HG02970 (cell line): ENCODE results near the gene ZNF57.
A peak's percentile ranks its signal among the peaks of the same experiment; 100 is the strongest.
"Not testable (repeated sequence)": the region's sequence is repeated elsewhere in the genome, so short reads cannot be mapped to it uniquely, and the experiment has no call there.

Experiments used
- ATAC-seq: cut with Tn5 transposase; IDR thresholded peaks from one replicate; pipeline ENCODE4 v1.9.1; 2021; ENCODE audit warnings: mild to moderate bottlenecking, moderate library complexity, moderate number of reproducible peaks; ENCODE audit not compliant: unreplicated experiment, low FRiP score

Gene ZNF57

DNA sequence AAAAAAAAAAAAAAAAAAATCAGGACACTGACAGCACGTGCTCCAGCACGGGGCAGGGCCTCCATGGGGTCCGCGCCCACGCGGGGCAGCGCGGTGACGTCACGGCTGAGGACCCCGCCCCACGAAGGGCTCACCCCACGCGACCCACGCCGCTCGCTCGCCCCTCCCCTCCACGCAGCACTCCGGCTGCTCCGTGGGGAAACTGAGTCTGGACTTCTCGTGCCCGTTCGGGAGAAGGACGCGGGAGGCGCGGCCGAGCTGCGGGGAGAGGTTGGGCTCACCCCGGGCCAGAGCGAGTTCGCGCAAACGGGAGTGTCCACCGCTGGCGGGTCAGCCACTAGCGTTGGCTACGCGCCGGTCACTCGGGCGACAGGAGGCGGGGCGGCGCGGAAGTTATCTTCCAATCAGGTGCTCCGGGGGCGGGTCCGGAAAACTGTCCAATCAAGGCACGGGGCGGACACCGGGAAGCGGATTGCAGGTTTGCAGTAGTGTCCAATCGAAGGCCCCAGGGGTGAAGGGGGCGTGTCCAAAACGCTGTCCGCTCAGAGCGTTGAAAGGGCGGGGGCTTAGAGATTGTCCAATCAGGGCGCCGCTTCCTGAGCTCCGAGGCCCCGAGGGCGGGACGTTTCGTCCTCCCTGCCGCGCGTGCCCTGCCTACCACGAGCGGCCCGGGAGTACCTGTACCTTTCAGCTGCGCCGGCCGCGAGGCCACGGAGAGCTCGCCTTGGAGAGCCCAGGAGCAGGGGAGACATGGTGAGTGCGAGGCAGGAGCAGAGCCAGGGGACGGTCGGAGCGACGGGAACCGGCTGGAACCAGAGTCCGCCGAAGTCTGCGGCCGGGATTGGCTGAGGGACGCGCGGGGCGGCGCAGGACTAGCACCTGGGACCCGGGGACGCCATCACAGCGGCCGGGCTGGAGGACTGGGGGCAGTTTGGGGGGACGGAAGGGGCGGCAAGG lies at the start of gene ZNF57:
Gene ZNF57 (plus strand): TSS at position 633 of the 957 bp plus-strand sequence. CDS start 118 bp downstream, at position 751.
- ATAC-seq = peak; percentile 96

DNA sequence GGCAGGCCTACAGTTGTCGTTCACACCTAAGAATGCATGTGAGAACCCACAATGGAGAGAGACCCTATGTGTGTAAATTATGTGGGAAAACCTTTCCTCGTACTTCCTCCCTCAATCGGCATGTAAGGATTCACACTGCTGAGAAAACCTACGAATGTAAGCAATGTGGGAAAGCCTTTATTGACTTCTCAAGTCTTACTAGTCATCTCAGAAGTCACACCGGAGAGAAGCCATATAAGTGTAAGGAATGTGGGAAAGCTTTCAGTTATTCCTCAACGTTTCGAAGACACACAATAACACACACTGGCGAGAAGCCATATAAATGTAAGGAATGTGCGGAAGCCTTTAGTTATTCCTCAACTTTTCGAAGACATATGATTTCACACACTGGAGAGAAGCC lies 48.1 kb upstream of the ZNF57 start:
- no peak for ATAC-seq

DNA sequence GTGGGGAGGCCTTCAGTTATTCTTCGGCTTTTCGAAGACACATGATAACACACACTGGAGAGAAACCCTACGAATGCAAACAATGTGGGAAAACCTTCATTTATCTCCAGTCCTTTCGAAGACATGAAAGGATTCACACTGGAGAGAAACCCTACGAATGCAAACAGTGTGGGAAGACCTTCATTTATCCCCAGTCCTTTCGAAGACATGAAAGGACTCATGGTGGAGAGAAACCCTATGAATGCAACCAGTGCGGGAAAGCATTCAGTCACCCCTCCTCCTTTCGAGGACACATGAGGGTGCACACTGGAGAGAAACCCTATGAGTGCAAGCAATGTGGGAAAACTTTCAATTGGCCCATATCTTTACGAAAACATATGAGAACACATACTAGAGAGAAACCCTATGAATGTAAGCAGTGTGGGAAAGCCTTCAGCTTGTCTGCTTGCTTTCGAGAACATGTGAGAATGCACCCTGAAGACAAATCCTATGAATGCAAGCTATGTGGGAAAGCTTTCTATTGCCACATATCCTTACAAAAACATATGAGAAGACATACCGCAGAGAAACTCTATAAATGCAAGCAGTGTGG lies 47.6 kb upstream of the ZNF57 start:
- no peak for ATAC-seq

DNA sequence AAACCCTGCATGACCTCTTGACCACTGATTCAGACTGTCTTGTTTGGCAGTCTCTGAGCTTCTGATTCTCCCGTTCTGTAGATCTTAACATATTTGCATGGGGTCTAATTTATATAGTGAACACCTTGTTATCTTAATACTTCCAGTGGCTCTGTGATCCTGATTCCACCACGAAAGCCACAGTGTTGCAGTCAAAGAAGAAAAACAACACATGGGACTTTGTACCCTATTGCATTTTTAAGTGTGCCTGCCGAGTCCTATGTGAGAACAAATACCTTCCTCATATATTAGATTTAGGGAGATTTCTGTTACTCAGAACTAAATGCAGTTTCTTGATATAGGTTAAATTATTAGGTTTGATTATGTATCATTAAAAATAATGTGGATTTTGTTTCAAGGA lies 45.9 kb upstream of the ZNF57 start:
- ATAC-seq = no peak

DNA sequence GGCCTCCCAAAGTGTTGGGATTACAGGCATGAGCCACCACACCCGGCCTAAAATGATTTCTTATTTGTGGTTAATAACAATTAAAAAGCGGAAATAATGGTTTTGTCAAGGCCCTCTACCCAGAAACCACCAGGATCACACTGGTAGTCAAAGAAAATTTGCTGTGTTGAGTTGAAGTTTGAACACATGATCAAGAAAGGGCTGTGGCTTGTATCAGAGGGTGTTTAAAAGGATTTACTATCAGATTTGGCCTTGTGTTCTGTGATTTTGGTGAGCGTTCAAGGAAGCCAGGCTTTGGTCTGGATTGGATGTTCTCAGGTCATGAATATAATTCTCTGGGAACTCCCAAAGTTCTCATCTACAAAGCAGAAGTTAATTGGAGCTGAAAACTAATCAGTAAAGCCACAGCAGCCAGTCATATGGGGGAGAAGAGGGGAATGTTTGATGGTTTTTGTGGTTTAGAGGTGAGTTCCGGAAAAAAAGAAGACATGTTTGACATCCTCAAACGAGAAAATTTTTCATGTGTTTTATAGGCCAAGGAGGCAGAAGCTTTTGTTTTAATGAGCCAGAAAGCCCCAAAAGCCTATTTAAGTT lies 44.2 kb upstream of the ZNF57 start:
- no peak for ATAC-seq

DNA sequence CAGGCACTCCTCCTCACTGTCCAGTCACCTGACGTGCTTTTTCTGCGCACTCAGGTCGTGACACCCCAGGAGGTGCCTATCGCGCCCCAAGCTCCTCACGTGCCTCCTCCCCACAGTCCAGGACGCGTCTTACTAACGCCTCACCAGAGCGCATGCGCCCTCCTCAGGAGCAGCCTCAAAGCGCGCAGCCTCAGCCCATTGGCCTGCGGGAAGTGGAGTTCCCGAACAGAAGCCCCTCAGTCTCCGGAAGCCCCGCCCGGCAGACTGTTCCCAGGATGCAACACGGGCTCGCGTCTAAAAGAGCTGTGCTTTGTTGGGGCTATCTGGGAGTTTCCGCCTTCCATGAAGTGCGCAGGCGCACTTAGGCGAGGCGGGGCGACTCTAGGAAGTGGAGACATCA lies 41.9 kb upstream of the ZNF57 start:
- no peak for ATAC-seq

DNA sequence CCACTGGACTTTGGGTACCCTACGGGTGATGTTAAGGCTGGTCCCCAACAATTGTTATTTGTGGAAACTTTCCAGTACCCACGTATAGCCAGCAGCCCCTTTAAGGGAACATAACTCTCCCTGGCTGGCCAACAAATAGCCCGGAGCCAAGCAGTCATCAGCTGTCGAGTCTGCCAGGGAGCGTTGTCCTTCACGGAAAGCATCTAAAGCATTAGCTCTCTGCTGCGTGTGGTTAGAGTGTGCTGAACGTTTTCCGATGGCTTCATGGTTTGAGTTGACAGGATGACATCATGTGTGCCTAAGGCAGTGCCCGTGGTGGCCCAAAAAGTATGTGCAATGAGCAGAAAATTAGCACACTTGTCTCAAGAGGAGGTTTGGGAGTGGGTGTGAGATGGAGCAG lies 36.9 kb upstream of the ZNF57 start:
- ATAC-seq = no peak

DNA sequence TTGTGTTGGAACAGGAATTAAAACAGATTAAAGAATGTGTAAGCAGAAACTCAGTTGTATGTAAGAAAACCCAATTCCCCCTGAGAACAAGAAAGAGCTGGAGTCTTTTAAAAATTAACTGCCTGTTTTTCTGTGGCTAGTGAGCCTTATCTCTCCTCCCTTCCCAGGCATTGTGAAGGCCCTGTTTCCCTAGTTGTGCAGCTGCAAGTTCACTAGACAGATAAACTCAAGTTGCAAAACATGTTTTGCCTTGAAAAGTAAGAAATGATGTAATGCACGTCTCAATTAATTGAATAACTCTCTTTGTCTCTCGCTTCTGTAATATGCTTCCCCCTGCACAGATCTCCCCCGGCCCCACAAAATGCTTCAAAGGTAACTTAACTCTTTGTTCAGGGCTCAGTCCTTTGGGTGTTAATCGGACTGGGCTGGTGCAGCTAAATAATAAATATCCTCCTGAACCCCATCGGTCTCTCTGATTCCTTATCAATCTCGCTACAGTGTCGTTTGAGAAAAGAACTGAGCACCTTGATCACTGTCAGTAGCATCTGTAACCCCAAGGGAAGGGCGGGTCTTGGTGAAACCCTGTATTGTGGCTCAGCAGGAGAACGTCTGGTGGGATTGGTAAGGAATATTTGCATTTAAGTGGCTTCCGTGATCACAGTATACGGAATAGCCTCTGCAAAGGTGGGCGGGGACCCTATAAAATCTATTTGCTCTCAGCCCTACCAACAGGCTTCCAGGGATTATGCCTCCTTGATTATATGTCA lies 35.2 kb upstream of the ZNF57 start:
- ATAC-seq = no peak

DNA sequence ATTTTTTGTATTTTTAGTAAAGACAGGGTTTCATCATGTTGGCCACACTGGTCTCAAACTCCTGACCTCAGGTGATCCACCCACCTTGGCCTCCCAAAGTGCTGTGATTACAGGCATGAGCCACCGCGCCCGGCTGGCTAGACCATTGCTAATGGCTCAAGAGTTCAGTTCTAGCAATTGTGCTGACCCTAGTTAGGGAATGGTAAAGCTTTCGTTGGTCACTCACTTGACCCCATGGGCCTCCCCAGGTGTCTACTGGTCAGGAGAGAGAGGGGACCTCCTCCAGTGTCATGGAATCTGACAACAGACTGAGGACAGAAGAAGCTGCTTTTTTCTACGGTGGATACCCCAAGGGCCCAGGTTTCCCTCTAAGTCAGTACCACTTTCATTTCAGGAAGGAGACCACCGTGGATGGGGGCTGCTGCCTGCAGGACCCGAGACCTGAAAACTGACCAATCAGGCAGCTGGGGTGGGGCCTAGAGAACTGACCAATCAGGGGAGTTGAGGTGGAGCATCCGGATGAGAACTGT lies 34.2 kb upstream of the ZNF57 start:
- ATAC-seq = no peak

DNA sequence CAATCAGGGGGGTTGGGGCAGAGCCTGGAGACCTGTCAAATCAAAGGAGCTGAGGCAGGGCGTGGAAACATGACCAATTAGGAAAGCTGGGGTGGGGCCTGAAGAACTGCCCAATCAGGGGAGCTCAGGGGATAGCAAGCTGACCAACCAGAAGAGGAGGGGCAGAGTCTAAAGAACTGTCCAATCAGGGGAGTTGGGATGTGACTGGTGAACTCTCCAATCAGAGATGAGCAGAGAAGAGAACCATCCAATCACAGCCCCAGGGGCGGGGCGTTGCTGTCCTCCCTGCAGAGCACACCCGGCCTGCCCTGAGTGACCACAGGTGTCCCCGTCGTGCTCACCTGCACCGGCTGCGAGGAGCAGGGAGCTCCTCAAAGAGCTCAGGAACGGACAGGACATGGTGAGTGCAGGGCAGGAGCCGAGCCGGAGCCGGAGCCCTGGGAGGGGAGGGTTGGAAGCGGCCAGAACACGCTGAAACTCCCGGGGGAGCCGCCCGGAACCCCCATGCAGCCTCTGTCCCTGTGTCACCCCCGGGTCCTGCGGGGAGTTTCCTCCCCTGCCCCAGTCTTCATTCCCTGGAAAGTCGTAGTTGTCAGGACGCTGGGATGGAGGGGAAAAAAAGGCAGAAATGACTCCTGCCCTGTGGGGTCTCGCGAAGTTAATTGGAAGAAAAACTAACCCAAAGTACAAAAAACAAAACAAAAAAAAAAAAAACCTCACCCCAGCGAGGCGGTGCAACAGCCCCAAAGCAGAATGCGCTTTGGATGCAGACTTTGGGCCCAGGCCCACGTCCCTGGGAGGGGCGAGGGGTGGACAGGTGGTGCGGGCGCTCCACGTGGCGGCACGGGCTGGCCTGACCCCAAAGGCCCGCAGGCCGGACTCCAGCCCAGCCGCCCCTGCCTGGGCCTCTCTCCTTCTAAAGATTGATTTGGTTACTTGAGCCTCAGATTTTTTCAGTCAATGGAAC lies 33.4 kb upstream of the ZNF57 start, which contains the start of gene ZNF556:
Gene ZNF556 (plus strand): TSS at position 311 of the 967 bp plus-strand sequence. CDS start 87 bp downstream, at position 398.
- no peak for ATAC-seq

DNA sequence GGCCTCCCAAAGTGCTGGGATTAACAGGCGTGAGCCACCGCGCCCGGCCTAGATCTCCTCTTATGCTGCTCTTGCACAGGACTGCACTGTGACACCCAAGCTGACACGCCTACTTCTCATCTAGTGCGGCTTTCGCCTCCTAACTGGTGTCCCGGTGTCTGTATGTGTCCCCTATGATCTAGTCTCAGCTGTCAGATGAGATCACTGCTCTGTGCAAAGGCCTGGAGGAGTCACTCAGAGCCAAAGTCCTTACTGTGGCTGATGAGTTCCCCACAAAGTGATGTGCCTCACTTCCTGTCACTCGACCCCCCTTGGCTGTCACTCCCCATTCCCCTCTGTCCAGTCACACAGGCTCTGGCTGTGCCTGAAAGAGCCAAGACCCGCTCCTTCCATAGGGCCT lies 31.1 kb upstream of the ZNF57 start:
- ATAC-seq = no peak

DNA sequence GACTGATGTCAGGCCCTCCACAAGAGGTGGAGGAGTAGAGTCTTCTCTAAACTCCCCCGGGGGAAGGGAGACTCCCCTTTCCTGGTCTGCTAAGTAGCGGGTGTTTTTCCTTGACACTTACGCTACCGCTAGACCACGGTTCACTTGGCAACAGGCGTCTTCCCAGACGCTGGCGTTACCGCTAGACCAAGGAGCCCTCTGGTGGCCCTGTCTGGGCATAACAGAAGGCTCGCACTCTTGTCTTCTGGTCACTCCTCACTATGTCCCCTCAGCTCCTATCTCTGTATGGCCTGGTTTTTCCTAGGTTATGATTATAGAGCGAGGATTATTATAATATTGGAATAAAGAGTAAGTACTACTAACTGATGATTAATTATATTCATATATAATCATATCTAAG lies 28.6 kb upstream of the ZNF57 start:
- not testable (repeated sequence) for ATAC-seq

DNA sequence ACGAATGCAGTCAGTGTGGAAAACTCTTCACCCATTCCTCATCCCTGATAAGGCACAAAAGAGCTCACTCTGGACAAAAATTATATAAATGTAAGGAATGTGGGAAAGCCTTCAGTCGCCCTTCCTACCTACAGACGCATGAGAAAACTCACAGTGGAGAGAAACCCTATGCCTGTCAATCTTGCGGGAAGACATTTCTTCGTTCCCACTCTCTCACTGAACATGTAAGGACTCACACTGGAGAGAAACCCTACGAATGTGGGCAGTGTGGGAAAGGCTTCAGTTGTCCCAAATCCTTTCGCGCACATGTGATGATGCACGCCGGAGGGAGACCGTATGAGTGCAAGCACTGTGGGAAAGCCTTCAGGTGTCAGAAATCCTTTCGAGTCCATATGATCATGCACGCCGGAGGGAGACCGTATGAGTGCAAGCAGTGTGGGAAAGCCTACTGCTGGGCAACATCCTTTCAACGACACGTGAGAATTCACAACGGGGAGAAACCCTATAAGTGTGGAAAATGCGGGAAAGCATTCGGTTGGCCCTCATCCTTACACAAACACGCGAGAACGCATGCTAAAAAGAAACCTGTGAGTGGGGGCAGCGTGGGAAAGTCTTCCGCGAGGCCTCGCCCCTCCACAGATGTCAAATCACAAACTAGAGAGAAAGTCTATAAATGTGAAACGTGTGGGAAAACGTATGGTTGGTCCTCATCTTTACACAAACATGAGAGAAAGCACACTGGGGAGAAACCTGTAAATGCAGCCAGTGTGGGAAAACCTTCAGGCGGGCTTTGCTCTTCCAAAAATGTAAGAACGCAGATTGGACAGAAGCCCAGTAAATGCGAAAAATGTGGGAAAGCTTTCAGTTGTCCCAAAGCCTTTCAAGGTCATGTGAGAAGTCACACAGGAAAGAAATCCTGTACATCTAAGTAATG lies 23.1 kb upstream of the ZNF57 start:
- ATAC-seq = no peak

DNA sequence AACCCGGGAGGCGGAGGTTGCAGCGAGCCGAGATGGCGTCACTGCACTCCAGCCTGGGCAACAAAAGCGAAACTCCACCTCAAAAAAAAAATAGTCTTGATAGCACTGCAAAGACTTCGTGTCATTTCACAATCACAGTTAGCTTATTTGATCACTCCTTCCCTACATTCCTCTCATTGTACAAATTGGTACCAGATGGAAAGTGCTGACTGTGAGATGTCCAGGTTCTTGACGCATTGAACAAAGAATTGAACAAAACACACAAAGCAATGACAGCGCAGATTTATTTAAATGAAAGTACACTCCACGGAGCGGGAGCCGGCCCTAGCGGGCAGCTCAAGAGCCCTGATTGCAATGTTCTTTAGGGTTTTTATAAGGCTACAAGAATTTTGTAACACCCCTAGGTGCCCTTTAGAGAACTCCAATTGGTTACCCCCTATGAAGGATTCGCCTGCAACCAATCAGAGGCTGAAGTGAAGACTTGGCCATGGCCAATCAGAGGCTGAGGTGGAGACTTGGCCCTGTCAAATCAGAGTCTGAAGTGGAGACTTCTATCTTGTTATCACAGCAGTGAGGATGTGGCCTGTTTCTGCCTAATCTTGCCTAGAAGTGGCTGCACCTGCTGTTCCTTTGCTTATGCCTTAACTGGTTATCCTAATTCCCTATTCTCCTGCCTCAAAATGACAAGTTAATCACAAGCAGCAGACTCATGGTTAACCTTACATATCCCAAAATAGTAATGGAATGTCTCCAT lies 16.9 kb upstream of the ZNF57 start:
- no peak for ATAC-seq

DNA sequence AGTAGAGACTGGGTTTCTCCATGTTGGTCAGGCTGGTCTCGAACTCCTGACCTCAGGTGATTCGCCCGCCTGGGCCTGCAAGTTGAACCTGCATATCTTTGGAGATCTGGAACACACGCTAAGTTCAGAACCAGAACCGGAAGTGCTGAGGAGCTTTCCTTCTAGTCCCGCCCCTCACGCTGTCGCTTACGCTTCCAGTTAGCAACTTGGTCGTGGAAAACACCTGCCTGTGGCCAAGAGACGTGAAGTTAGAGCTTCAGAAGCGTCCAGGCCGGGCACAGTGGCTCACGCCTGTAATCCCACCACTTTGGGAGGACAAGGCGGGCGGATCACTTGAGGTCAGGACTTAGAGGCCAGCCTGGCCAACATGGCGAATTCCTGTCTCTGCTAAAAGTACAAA lies 15.0 kb upstream of the ZNF57 start:
- no peak for ATAC-seq

DNA sequence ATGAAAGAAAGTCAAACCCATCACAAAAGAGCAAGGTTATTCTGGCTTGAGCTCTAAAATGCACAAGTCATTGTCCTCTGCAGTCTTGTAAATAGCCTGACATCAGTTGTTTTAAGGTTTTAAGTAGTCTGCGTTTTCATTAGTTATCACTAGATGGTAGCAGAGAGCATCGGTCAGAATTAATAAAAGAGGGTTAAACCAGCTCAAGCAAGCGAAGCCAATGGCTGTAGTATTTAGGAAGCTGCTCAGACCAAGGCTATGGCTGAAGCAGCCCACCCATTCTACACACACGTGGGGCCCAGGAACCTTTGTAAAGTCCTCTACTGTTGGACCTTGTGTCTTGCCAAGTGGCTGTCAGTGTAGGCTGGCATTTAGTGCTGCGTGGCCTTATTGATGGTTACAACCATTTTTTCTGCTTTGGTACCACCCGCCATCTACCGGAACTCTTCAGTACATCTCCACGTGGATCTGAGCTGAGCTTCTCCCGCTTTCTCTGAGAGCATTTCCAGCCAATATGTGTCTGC lies 13.3 kb upstream of the ZNF57 start:
- ATAC-seq = no peak

DNA sequence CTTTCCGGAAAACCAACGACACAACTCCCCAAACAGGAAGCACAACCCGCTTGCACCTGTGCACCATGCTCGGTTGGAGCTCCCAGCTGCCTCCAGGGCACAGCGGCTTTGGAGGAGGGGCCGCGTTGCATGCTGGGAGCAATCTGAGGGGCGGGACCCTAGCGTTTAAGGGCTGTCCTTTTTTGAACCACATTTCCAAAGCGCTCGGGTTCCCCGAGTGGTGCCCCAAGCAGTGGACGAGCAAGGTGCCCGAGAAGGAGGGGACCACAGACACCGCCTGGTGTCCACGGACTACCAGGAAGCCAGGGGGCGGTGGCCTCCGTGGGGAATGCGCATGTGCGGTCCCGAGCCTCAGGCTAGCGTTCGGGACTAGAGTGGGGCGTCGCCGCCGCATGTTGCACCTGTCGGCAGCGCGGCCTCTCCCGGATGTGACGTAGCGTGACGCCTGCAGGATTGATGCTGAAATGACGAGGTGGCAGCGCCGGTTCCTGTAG lies 11.9 kb upstream of the ZNF57 start:
- ATAC-seq = no peak
